ENCODE measurements around the gene FLVCR2. TPM values are rescaled to one million over a fixed set of nuclear protein-coding genes. Genes with fewer than 3 reads are reported as not detected.

FLVCR2 gene
- total RNA-seq, 1 donor from 2014 or later = 5.4 TPM

DNA sequence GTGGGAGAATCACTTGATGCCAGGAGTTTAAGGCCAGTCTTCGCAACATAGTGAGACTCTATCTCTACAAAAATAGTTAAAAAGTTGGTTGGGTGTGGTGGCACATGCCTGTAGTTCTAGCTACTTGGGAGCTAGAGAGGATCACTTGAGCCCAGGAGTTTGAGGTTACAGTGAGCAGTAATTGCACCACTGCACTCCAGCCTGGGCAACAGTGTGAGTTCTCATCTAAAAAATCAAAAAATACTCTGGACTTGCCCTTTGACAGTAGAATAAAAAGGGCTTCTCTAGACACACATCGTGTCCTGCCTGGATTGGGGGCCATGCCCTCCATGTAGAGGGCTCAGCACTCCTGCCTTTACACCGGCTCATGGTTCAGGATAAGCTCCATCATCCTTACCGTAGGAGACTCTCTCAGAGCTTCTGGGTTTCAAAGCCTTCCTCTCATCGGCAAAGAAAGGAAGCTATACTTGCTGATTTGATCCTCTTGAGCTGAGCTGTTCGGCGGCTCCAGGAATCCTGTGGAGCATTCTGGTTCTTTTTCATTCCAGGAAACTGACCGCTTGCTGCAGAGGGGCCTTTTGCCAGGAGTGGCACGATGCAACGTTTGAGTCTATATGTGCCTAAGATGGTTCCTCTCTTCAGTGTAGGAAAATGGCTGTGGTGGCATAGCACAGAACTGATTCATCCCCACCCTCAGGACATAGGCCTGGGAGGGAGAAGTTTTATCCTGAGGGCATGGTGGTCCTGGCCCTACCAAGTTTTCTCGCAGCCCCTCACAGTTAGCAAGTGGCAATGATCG, 29.6 kb downstream of the FLVCR2 start:
- Mint-ChIP-seq H3K36me3 (ENCODE audit: low read depth) (peaks cover 2% of the 10 kb centered on the region), H3K9me3 (no peaks in the 10 kb centered on the region)
- intact Hi-C loops (cut with micrococcal nuclease) = no loop called here

DNA sequence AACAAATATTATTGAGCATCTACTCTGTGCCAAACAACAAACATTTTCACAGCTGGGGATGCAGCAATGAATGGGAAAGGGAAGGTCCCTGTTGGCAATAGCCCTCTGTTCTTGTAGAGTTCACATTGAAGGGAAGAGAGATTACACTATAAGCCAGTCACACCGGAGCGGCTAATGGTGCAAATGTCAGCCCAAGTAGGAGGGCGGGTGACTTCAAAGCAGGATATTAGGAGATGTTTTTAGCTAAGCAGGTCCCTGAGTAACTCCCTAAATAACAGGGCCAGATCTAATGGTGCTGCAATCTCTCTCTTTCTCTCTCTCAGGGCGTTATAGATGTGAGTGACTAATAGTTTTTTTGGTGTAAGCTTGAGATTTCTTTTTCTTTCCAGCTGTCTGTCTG, 30.7 kb downstream of the FLVCR2 start:
- Mint-ChIP-seq H3K27me3 (no peaks in the 10 kb centered on the region), H3K27ac (no peak overlapping the region), H3K9me3 (no peaks in the 10 kb centered on the region), H3K4me1 (no peaks in the 10 kb centered on the region), H3K4me3 (no peak overlapping the region), H3K36me3 (ENCODE audit: low read depth) (peaks cover 4% of the 10 kb centered on the region)
- DNase-seq = no peak
- intact Hi-C loops (cut with micrococcal nuclease) = no loop called here

More for the DNA sequence above, 29.6 kb downstream of the FLVCR2 start:
- DNase-seq = no peak
- Mint-ChIP-seq H3K4me1 (no peaks in the 10 kb centered on the region), H3K27me3 (no peaks in the 10 kb centered on the region), H3K27ac (no peak overlapping the region), H3K4me3 (no peak overlapping the region)

DNA sequence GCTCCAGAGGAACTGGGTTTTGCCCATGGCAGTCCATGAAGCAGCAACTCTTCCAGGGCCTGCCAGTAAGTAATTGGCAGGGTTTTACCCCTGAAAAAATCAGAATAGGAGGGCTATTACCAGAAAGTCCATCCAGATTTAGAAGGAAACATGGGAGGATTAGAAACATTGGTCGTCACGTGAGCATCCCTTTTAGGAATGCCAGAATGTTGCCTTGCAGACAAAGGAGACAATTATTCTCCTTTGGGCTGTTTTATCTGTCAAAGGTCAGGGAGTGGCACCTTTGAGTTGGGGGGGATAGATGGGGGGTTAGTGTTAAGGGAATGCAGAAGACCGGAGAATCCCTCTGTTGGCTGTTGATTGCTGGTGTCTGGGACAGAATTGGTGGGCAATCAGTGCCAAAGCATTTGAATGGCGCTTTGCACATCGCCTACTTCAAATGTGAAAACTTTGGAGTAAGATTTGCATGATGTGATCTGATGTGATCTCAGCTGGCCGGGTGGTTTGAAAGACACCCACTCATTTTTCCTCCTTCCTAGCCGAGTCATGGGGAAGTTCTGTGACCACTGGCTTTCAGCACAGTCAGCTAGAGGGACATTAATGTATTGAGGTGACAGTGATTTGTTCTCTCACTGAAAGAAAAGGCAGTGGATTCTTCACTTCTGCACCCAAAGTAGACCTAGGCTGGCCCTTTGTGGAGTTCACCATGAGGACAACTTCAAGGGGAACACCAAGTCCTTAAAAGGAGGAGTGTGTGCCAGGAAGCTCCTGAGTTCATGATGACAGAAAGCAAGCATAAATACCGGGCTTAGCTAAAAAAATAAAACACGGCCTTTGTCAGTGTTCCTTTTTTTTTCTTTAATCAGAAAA, 31.4 kb downstream of the FLVCR2 start:
- intact Hi-C loops (cut with micrococcal nuclease) = no loop called here
- H3K9me3 Mint-ChIP-seq = peaks cover 6% of the 10 kb centered on the region

DNA sequence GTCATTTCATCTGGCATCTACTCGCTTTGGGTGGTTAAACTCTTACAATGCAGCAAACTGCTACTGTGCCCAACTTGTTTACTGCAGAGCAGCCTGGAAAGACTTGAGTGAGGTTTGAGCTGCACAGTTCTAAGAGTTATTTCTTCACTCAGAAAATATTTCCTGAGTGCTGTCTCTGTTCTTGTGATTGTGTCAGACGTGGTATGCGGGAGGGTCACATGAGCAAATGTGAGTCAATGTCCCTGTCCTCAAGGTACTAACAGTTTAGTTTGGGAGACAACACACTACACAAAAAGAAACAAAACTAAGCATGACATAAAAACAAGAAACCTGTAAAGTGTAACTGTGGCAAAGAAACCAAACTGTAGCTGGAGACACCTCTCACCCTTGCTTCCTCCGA, 32.4 kb downstream of the FLVCR2 start:
- peaks cover 6% of the 10 kb centered on the region for H3K9me3 Mint-ChIP-seq
- H3K27ac Mint-ChIP-seq = no peak overlapping the region

More for the DNA sequence above, 31.4 kb downstream of the FLVCR2 start:
- H3K36me3 Mint-ChIP-seq (ENCODE audit: low read depth) = peaks cover 4% of the 10 kb centered on the region
- H3K4me1 Mint-ChIP-seq = no peaks in the 10 kb centered on the region
- no peak for DNase-seq
- no peak overlapping the region for H3K4me3 Mint-ChIP-seq
- no peaks in the 10 kb centered on the region for H3K27me3 Mint-ChIP-seq
- no peak overlapping the region for H3K27ac Mint-ChIP-seq

DNA sequence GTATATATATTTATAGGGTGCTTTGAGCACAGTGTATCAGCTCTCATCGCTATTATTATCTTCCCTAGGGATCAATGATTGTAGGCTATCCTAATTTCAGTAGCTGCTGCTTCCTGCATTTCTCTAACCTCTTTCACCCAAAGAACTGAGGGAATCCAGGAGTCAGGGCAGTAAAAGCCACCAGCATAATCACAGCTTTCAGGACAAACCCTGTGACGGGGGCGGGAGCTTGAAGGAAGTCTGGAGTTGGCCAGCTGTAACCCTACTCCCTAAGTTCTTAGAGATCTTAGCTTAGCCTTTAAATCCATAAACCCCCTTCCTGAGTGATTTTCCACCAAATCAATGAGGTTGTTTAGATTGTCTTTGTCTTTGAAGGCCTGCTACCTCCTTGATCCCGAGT, 33.7 kb downstream of the FLVCR2 start:
- Mint-ChIP-seq H3K27me3 (no peaks in the 10 kb centered on the region), H3K4me1 (no peaks in the 10 kb centered on the region), H3K36me3 (ENCODE audit: low read depth) (peaks cover 4% of the 10 kb centered on the region), H3K4me3 (no peak overlapping the region), H3K27ac (no peak overlapping the region), H3K9me3 (peaks cover 6% of the 10 kb centered on the region)
- DNase-seq = no peak
- intact Hi-C loops (cut with micrococcal nuclease) = no loop called here

More for the DNA sequence above, 32.4 kb downstream of the FLVCR2 start:
- H3K4me1 Mint-ChIP-seq = no peaks in the 10 kb centered on the region
- no peak overlapping the region for H3K4me3 Mint-ChIP-seq
- no peak for DNase-seq
- H3K36me3 Mint-ChIP-seq (ENCODE audit: low read depth) = peaks cover 4% of the 10 kb centered on the region
- H3K27me3 Mint-ChIP-seq = no peaks in the 10 kb centered on the region
- intact Hi-C loops (cut with micrococcal nuclease) = no loop called here

DNA sequence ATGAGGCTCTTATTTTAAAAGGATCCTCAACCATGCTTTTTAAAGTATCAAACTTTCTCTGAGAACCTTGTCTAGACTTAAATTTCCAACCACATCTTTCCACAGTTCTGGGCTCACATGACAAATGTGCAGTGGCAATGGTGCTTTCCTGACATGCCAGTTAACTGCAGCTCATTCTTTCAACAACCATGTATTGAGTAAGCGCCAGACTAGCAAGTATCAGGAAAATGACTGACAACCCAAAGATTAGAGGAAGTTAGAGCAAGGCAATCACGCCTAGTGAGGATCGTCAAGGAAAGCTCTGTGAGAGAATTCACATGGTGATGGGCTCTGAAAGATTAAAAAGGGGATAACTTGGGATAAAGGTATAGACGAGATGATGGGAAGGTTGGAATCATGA, 35.8 kb downstream of the FLVCR2 start:
- Mint-ChIP-seq H3K36me3 (ENCODE audit: low read depth) (peaks cover 2% of the 10 kb centered on the region), H3K27ac (no peak overlapping the region), H3K4me1 (no peaks in the 10 kb centered on the region), H3K4me3 (no peak overlapping the region), H3K9me3 (peaks cover 6% of the 10 kb centered on the region), H3K27me3 (no peaks in the 10 kb centered on the region)
- DNase-seq = no peak
- intact Hi-C loops (cut with micrococcal nuclease) = no loop called here

DNA sequence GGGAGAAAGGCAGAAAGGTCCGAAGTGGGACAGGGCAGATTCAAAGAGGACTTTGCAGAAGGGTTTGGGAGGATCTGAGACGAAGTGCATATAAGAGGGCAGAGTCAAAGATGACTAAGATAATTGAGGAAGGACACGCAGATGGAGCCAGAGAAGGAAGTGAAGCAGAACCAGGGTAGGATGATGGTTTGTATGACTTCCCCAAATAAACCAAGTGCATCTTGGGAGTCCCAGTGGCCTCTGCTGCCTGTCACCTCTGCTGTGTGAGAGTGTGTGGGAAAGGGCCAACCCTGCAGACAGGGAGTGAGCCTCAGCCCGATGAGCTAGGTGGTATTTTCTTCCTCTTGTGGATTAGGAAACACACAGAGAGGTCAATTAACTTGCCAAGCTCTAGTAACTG, 36.8 kb downstream of the FLVCR2 start:
- DNase-seq = no peak
- Mint-ChIP-seq H3K27me3 (no peaks in the 10 kb centered on the region), H3K36me3 (ENCODE audit: low read depth) (peaks cover 2% of the 10 kb centered on the region), H3K4me3 (no peak overlapping the region), H3K27ac (no peak overlapping the region), H3K9me3 (peaks cover 6% of the 10 kb centered on the region), H3K4me1 (no peaks in the 10 kb centered on the region)
- intact Hi-C loops (cut with micrococcal nuclease) = no loop called here

DNA sequence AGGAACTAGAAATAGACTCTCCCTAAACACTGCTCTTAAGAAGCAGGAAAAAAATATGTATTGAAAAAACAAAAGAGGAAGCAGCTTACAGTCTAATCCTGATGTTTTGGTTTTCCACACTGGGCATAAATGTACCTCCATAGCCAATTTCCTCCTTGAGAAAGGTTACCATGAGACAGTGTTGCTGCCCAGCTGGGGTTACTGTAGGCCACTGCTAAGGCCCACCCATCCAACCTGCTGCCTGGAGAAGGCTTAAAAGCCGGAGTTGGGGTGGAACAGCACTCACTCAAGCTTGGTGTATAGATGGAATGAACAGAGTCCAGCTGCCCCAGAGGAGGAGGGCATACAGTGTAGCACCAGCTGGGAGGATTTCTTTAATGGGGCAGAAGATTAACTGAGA, 41.1 kb downstream of the FLVCR2 start:
- H3K27me3 Mint-ChIP-seq = no peaks in the 10 kb centered on the region
- H3K36me3 Mint-ChIP-seq (ENCODE audit: low read depth) = no peaks in the 10 kb centered on the region
- H3K9me3 Mint-ChIP-seq = peaks cover 2% of the 10 kb centered on the region
- no peaks in the 10 kb centered on the region for H3K4me1 Mint-ChIP-seq
- intact Hi-C loops (cut with micrococcal nuclease) = no loop called here
- no peak for DNase-seq
- H3K27ac Mint-ChIP-seq = no peak overlapping the region
- H3K4me3 Mint-ChIP-seq = no peak overlapping the region

DNA sequence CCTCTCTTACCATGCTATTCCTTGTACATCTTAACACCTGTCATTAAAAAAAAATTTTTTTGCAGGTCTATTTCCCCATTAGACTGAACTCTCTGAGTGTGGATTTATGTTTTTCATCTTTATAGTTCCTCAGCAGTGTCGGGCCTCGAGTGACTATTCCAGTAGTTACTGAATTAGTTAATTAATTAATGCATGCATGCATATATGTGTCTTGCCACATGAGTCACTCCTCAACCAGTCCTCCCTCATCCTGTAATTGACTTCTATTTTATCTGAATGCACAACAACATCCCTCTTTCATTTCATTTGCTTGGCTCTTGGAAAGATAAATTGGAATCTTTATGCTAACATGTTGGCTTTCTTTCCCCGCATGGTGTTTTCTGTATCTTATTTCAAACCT, 46.6 kb downstream of the FLVCR2 start:
- no peak overlapping the region for H3K27ac Mint-ChIP-seq

DNA sequence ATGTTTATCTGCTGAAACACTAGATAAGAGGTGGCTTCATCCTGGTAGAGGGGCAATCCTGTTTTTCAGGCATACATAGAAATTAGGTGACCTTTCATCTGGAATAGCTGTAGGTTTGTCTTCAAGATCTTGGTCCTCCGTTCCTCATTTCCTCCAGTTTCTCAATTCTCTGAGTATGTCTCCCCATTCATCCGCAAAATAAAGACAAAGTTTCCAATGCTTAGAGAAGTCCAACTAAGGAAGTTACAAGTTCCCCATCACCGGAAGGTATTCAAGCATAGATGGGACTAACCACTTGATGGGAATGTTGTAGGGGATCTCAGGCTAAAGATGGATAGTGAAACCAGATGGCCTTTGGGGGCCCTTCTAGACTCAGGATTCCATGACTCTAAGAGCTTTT, 48.0 kb downstream of the FLVCR2 start:
- Mint-ChIP-seq H3K36me3 (ENCODE audit: low read depth) (no peaks in the 10 kb centered on the region), H3K4me3 (no peak overlapping the region), H3K9me3 (no peaks in the 10 kb centered on the region), H3K27ac (no peak overlapping the region), H3K27me3 (no peaks in the 10 kb centered on the region), H3K4me1 (no peaks in the 10 kb centered on the region)
- DNase-seq = no peak
- intact Hi-C loops (cut with micrococcal nuclease) = no loop called here

More for the DNA sequence above, 46.6 kb downstream of the FLVCR2 start:
- Mint-ChIP-seq H3K36me3 (ENCODE audit: low read depth) (no peaks in the 10 kb centered on the region), H3K4me3 (no peak overlapping the region), H3K4me1 (no peaks in the 10 kb centered on the region), H3K27me3 (no peaks in the 10 kb centered on the region), H3K9me3 (no peaks in the 10 kb centered on the region)
- no peak for DNase-seq
- intact Hi-C loops (cut with micrococcal nuclease) = no loop called here

DNA sequence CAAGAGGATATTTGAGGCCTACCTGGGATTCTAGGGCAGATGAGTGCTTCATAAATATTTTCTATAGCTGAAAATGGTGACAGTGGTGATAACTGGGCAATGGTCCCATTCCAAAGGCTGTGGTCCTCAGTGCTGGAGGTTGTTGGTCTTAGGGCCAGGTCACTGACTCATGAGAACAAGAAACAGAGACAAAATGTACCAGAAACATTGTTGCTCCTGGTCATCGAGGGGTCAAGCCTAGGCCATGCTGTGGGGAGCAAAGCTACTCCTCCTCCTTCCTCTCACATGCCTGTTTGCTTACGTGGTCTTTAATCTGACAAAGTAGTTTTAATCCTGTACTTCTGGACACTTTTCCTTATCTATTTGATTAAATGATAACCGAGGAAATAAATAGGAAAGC, 48.4 kb downstream of the FLVCR2 start:
- Mint-ChIP-seq H3K9me3 (no peaks in the 10 kb centered on the region), H3K36me3 (ENCODE audit: low read depth) (no peaks in the 10 kb centered on the region), H3K27me3 (no peaks in the 10 kb centered on the region), H3K4me3 (no peak overlapping the region), H3K27ac (no peak overlapping the region), H3K4me1 (no peaks in the 10 kb centered on the region)
- no peak for DNase-seq
- intact Hi-C loops (cut with micrococcal nuclease) = no loop called here

DNA sequence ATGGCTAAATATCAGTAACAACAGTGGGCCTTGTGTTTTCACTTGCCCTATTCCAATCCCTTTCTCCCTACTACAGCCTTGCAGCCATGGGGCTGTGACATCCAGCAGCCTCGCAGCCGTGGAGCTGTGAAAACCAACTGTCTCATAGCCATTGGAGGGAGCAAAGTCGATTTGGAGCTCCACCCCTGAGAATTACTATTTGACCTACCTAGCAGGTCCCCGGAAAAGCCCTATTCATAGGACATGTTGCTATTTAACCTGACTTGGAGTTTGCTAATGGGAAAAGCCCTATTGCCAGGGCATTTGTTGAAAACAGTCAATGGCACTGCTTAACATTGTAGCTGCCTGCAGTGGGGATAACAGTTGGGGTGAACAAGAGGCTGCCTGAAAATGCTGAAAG, 49.0 kb downstream of the FLVCR2 start:
- no peaks in the 10 kb centered on the region for H3K27me3 Mint-ChIP-seq
- intact Hi-C loops (cut with micrococcal nuclease) = no loop called here
- no peak overlapping the region for H3K4me3 Mint-ChIP-seq
- H3K4me1 Mint-ChIP-seq = no peaks in the 10 kb centered on the region
- H3K36me3 Mint-ChIP-seq (ENCODE audit: low read depth) = no peaks in the 10 kb centered on the region
- H3K9me3 Mint-ChIP-seq = no peaks in the 10 kb centered on the region
- H3K27ac Mint-ChIP-seq = no peak overlapping the region
- DNase-seq = no peak

DNA sequence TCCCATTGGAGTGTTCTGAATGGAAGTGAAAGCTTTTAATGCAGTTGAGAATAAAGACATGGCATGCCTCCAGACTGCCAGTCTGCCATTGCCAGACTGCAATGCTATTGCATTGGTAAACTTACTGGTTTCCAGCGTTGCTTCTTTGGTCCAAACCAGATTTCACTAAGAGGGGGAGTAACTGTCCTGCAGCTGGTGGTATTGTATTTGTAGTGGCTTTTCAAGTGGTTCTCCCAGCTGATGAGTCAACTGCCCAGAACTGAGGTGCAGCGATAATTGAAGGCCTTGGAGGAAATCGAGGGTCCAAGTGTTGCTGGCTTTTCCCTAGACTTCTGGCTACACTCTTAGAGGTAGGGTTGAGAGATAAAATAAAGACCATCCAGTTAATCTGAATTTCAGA, 50.4 kb downstream of the FLVCR2 start:
- no peaks in the 10 kb centered on the region for H3K36me3 Mint-ChIP-seq (ENCODE audit: low read depth)
- no peaks in the 10 kb centered on the region for H3K4me1 Mint-ChIP-seq
- no peak overlapping the region for H3K27ac Mint-ChIP-seq
- no peak for DNase-seq
- H3K4me3 Mint-ChIP-seq = no peak overlapping the region
- intact Hi-C loops (cut with micrococcal nuclease) = no loop called here
- no peaks in the 10 kb centered on the region for H3K9me3 Mint-ChIP-seq
- no peaks in the 10 kb centered on the region for H3K27me3 Mint-ChIP-seq

DNA sequence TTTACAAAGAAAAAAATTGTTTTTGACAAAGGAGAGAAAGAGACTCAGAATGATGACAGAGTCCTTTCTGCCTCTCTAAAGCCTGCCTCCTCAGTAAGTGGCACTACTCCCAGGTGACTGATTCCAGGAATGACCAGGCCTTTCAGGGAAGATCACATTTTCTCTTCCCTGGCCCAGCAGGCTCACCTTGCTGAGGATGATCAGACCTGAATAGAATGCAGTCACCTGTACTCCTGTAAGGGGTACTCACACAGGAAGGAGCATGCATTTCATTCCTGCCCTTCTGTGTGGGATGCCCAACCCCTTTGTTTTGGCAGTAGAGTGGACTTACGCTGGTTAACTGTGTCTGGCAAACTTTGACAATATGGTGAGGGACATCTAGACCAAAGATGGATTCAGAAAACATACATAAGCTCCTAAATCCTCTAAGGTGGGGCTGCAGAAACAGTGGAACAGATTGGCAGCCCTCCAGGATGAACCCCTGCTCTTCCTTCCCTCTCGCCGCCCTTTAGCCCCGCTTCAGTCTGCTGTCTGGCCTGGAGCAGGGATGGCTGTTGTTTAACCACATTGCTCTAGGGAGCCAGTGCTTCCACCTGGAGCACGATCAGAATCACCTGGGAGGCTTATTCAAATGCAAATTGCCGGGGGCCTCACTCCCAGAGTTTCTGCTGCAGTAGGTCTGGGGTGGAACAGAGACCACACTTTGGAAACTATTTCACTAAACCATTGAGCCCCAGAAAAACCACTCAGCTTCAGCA, 52.5 kb downstream of the FLVCR2 start:
- Mint-ChIP-seq H3K9me3 (no peaks in the 10 kb centered on the region), H3K4me1 (no peaks in the 10 kb centered on the region), H3K27ac (no peak overlapping the region), H3K27me3 (no peaks in the 10 kb centered on the region), H3K4me3 (no peak overlapping the region), H3K36me3 (ENCODE audit: low read depth) (no peaks in the 10 kb centered on the region)
- no peak for DNase-seq
- intact Hi-C loops (cut with micrococcal nuclease) = no loop called here
